KMS-11 (cell line): ENCODE measurements around the gene OR10A6.

Experiments
- H2AFZ ChIP-seq: fragments of 200-600 bp; sonication (generic); 2 replicates; pipeline ENCODE4 v1.6.1; 2016; ENCODE audit warnings: antibody characterized with exemption, mixed run types, low read depth
- H3K27ac ChIP-seq: fragments of 200-600 bp; sonication (generic); 2 replicates; pipeline ENCODE4 v1.6.1; 2016; ENCODE audit warnings: mild to moderate bottlenecking, mixed run types
- H3K27me3 ChIP-seq: fragments of 200-600 bp; sonication (generic); 2 replicates; pipeline ENCODE4 v1.6.1; 2017; ENCODE audit warnings: mild to moderate bottlenecking, low read depth, mixed run types, moderate library complexity; ENCODE audit not compliant: insufficient read depth
- H3K36me3 ChIP-seq: fragments of 200-600 bp; sonication (generic); 2 replicates; pipeline ENCODE4 v1.6.1; 2017; ENCODE audit warnings: mild to moderate bottlenecking, mixed run types; ENCODE audit not compliant: insufficient read depth
- H3K4me1 ChIP-seq: fragments of 200-600 bp; sonication (generic); 2 replicates; pipeline ENCODE4 v1.6.1; 2016; ENCODE audit warnings: mild to moderate bottlenecking, low read depth, mixed run types; ENCODE audit not compliant: poor library complexity, severe bottlenecking
- H3K4me2 ChIP-seq: fragments of 200-600 bp; sonication (generic); 2 replicates; pipeline ENCODE4 v1.7.0; 2016; ENCODE audit warnings: mild to moderate bottlenecking, mixed run types
- H3K4me3 ChIP-seq: fragments of 200-600 bp; sonication (generic); IDR thresholded peaks from 2 replicates; pipeline ENCODE4 v1.6.1; 2017; ENCODE audit warnings: low read depth, low read length, mixed read lengths; ENCODE audit not compliant: insufficient read depth
- H3K79me2 ChIP-seq: fragments of 200-600 bp; sonication (generic); 2 replicates; pipeline ENCODE4 v1.6.1; 2016; ENCODE audit warnings: low read depth, mixed run types; ENCODE audit not compliant: insufficient read depth
- H3K9ac ChIP-seq: fragments of 200-600 bp; sonication (generic); 2 replicates; pipeline ENCODE4 v1.6.1; 2016; ENCODE audit warnings: mild to moderate bottlenecking, mixed run types
- H4K20me1 ChIP-seq: fragments of 200-600 bp; sonication (generic); 2 replicates; pipeline ENCODE4 v1.6.1; 2016; ENCODE audit warnings: mild to moderate bottlenecking, mixed run types; ENCODE audit not compliant: insufficient read depth
- CTCF ChIP-seq: fragments of 200-600 bp; sonication (generic); conservative IDR thresholded peaks from 2 replicates; pipeline ENCODE4 v1.6.1; 2017; ENCODE audit warnings: low read depth, mild to moderate bottlenecking, antibody characterized with exemption, low read length, moderate library complexity, mixed read lengths

OR10A6 gene

DNA sequence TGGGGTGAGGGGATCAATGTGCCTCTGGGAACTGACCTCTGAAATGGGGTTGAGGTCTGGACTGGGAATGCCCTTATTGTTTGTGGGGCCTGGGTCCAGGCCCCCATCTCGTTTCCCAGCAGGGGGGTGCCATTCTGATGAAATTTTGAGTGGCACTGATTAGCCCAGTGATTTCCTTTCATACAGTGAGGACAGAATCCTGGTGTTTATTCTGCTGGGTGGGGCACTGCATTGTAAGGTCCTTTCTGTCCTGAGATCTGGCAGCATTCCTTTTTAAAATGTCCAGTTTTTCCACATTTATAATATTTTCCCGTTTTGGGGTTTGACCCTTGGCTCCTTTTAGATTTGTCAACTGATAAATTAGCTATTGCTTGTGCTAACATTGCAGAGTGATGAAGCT is 27.1 kb downstream of the OR10A6 start:
- Histone ChIP-seq H3K36me3 (no peaks in the 10 kb centered on the region), H4K20me1 (no peaks in the 10 kb centered on the region), H3K4me2 (no peak overlapping the region), H3K9ac (no peak overlapping the region), H3K79me2 (no peaks in the 10 kb centered on the region), H2AFZ (no peak overlapping the region), H3K4me3 (no peak overlapping the region), H3K4me1 (no peaks in the 10 kb centered on the region), H3K27ac (no peak overlapping the region), H3K27me3 (no peaks in the 10 kb centered on the region)
- no peak for TF ChIP-seq CTCF

- H2AFZ ChIP-seq: no peak overlapping the region
- H3K4me3 ChIP-seq: no peak overlapping the region
- no peaks in the 10 kb centered on the region for H3K4me1 ChIP-seq
- H3K27me3 ChIP-seq: no peaks in the 10 kb centered on the region
- H4K20me1 ChIP-seq: no peaks in the 10 kb centered on the region
- TF ChIP-seq CTCF: no peak
- H3K9ac ChIP-seq: no peak overlapping the region
- H3K79me2 ChIP-seq: no peaks in the 10 kb centered on the region
- H3K36me3 ChIP-seq: no peaks in the 10 kb centered on the region
- H3K27ac ChIP-seq: no peak overlapping the region
- H3K4me2 ChIP-seq: no peak overlapping the region
Observed at GRCh38 chr11:7901319-7901854, 29.7 kb downstream of the OR10A6 start.

- Histone ChIP-seq H3K79me2 (no peaks in the 10 kb centered on the region), H3K4me2 (no peak overlapping the region), H3K9ac (no peak overlapping the region), H3K4me3 (no peak overlapping the region), H3K4me1 (no peaks in the 10 kb centered on the region), H3K36me3 (no peaks in the 10 kb centered on the region), H4K20me1 (no peaks in the 10 kb centered on the region), H3K27ac (no peak overlapping the region), H3K27me3 (no peaks in the 10 kb centered on the region), H2AFZ (no peak overlapping the region)
- no peak for TF ChIP-seq CTCF
Observed at GRCh38 chr11:7900686-7901085, 30.4 kb downstream of the OR10A6 start.

DNA sequence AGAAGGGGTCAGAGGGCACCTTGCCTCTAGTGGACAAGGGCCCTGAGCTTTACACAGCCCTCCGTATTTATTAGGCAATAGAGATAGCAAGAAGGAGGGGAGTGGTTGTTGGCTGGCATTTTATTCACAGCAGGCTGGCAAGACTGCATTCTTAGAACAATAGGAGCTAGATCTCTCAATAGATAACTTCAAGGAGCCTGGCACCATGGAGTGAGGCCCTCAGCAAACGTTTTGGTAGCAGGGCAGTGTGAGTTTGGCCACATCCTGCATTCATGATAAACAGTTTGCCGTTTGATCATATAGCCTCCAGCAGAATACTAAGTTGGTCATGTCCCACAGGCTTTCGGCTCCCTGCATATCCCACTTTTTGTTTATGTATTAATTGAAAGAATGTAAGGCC is 31.6 kb downstream of the OR10A6 start:
- Histone ChIP-seq H3K4me2 (no peak overlapping the region), H2AFZ (no peak overlapping the region), H3K27me3 (no peaks in the 10 kb centered on the region), H3K9ac (no peak overlapping the region), H3K4me1 (no peaks in the 10 kb centered on the region), H4K20me1 (no peaks in the 10 kb centered on the region), H3K27ac (no peak overlapping the region), H3K79me2 (no peaks in the 10 kb centered on the region), H3K36me3 (no peaks in the 10 kb centered on the region), H3K4me3 (no peak overlapping the region)
- no peak for TF ChIP-seq CTCF
